GM21367 (cell line): ENCODE results near the gene STAT5A.
A peak's percentile ranks its signal among the peaks of the same experiment; 100 is the strongest.

Source experiments
- ATAC-seq: cut with Tn5 transposase; IDR thresholded peaks from one replicate; pipeline ENCODE4 v1.9.1; 2021; ENCODE audit not compliant: unreplicated experiment

STAT5A gene

DNA sequence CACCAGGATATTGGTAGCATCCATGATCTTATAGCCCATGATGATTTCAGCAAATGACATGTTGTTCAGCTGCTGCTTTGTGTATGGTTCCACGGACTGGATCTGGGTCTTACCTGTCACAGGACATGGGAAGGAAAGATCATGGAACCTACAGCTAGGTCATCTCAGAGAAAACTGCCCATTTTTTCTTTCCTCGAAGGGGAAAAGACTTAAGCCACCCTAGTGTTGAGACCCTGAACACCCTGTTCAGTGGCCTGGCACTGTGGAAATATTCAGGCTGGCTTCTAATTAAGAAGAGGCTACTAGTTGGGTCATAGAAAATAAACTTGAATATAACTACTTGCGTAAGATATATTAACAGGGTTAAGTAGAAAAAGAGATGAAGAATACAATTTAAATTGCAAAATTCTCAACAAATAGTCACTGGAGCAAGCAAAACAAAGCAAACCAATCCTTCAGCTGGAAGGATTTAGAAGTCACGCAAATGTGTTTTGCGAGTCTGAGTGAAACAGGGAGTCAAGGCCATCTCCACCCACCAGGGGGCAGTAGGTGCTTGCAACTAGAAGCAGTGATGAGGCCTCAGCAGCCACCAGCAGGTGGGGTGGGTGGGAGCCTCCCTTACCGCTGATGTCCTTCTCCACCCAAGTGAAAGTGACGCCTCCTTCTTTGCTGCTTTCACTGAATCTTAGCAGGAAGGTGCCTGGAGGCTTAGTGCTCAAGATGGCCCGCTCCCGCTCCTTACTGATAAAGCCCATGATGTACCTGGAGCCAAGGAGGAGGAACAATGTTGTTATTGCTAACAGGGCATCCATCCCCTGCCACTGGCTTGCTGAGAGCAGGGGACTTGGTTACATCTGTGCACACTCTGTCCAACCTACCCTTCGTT, 34.3 kb downstream of the STAT5A start:
- ATAC-seq = no peak

DNA sequence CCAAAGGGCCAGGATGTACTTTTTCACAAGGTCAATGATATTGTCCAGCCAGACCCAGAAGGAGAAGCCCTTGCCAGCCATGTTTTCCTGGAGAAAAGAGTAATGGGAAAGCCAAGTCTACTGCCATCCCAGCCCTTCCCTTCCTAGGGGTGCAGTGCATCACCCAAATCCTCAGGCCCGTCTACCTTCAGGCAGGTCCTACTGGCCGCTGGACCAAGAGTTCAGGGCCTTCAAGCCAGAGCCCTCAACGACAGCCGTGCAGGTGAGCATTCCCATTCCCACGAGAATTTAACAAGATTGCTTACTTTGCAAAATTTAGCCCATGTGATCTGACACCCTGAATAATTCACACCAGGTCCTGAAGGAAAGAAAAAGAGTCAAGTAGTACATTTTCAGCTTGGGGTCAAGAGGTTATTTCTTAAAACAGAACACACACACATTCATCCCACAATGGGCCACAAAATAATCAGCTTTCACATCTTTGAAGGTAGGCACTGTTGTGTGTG, 35.0 kb downstream of the STAT5A start:
- ATAC-seq = no peak

DNA sequence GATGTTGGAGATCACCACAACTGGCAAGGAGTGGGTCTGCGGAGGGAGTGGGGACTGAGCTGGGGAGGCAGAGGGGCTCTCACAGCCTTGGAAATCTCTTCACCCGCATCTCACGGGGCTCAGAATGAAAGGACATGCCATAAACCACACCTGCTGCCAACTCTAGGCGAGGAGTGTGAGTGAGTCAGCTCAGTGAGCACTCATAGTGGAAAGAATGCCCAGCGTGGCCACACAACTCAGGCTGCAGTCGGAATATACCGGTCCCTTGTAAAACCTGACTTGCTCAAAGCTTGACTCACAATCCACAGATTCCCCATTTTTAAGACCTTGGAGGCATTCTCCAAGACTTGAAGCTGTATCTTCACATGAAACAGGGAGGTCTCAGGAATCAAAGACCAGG, 36.7 kb downstream of the STAT5A start:
- no peak for ATAC-seq

DNA sequence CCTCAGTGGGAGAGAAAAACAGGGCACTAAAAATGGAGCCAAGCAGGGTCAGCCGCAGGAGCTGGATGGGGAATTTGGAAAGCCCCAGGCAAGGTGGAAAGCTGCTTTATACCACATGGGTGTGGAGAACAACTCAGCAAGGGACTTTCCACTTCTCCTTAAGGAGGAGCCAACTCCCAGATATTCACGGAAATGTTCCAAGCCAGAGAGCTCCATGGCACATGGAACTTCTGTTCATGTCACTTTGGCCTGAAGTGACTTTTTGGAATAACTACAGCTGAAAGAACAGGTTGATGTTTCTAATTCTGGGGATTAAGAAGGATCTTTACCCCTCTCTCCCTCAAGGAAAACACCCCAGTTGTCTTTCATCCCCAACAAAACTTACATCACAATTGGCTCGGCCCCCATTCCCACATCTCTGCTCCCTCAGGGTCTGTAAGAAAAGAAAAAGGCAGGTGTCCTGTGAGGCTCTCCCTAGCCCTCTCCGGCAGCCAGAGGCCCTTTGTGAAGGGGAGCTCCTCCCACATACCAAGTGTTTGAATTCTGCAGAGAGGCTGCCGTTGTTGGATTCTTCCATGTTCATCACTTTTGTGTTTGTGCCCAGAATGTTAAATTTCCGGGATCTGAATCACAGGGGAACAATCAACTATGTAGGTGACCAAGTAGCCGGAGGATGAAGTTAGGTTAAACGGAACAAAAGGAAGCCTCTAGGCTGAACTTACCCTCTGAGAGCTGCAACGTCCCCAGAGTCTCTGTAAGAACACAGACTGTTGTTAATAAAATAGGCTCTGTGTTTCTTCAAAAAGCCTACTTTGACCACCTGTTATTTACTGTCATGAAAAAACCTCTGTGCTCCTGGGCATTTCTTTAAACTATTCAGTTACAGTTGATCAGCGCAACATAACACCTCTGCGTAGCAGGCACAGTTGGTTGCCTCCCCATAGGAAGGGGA, 41.0 kb downstream of the STAT5A start:
- ATAC-seq = no peak

DNA sequence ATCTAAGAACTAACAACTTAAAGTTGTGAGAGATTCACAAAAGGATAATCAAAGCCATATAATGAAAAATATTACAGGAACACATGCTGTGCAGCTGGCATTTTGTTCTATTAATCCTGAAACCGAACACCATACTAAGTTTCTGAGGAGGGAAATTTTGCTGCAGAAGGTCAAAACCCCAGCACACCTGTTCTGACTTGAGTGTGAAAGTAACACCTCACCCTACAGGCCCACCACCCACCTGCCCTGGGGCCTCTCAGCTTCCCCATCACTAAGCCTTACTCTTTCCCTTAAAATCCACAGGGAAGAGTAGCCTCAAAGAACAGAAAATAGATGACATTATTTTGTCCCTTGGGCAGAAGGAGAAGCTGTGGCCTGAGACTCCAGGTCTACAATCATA, 44.8 kb downstream of the STAT5A start:
- no peak for ATAC-seq

DNA sequence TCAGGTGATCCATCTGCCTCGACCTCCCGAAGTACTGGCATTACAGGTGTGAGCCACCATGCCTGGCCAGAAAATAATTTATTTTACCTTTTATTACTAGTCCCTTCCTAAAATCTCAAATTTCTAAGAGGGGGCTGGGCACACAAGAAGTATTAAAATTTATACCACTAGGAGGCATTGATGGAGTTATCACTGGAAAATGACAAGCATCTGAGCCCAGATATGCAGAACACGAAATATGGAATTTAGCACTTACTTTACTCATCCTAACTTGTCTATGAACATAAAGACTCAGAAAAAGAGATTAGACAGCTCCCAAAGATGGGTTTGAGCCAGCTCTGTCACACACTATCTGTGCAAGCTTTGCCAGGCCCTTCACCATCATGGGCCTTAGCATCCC, 46.4 kb downstream of the STAT5A start:
- ATAC-seq = no peak

DNA sequence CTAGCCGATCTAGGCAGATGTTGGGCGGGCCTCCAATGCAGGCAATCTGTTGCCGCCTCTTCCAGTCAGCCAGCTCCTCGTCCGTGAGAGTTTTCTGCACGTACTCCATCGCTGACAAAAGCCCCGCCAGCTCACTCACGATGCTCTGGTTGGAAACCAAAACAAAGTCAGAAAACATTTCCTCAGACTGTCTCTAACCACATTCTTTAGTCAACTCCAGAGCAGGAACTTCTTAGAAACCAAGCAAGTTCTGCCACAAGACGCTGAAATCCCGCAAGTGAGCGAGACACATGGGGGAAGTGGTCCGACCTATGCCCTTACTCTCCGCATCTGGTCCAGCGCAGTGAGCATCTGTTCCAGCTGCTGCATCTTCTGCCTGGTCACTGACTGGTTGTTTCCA, 49.1 kb downstream of the STAT5A start:
- ATAC-seq = peak; percentile 44

DNA sequence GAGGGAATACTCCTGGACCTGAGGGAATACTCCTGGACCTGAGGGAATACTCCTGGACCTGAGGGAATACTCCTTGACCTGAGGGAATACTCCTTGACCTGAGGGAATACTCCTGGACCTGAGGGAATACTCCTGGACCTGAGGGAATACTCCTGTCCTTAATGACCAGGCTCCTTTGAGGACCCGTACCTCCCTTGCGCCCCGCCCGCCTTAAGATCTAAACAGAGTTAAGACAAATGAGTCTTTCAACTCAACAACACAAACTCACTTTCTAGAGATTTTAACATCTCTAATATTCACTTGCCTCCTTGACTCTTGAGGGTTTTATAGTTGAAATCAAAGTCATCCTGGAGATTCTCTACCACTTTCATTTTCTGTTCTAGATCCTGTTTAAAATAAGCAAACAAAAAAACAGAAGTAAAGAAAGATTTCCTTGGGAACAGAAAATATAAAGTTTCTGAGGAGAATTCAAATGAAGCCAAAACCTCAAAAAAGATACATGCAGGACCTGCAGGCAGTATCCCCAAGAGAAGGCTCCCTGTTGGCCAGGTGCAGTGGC, 50.2 kb downstream of the STAT5A start:
- no peak for ATAC-seq

DNA sequence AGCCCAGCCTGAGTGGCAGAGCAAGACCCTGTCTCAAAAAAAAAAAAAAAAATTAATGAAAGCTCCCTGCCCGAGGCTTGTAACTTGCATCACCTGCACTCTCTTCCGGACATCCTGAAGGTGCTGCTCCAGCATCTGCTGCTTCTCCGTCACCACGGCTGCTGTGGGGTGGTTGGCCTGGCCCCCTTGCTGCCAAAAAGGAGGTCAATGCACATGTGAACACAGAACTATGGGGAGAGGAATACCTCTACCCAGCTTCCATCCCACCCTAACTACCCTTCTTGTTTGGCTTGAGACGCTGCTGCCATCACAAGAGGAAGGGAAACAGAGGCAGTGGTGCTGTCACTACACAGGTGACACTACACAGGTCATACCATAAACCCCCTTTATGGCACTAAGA, 50.9 kb downstream of the STAT5A start:
- no peak for ATAC-seq

DNA sequence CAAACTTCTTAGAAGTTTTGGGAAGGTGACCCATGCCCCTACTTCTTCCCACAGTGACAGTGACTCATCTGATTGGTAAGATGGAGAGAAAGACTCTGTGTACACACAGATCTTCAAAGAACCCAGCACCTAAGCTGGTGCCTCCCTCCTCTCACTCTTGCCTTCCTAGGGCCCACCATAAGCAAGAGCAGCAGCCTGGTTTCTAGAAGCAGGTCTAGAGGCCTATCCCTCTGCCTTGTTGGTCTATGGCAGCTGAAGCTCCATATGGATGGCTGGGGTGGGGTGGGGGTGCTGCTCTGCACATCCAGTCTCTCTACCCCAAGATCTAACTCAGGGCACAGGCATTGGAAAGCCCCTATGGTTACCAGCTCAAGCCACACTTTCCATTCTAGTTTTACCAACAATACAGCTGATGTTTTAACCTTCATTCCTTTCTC, 52.4 kb downstream of the STAT5A start:
- no peak for ATAC-seq

DNA sequence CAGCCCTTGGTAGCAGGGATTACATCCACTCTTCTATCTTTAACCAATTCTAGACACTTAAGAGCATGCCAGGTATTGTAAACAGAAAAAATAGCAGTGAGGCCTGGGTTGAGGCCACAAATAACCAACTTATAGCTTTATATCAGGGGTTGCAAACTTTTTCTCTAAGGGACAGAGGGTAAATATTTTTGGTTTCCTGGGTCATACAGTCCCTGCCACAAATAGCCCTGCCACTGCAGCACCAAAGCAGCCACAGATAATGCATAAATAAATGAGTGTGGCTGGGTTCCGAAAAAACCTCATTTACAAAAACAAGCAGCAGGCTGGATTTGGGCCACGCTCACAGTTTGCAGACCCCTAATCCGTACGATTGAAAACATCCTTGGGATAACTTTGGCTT, 53.3 kb downstream of the STAT5A start:
- no peak for ATAC-seq

DNA sequence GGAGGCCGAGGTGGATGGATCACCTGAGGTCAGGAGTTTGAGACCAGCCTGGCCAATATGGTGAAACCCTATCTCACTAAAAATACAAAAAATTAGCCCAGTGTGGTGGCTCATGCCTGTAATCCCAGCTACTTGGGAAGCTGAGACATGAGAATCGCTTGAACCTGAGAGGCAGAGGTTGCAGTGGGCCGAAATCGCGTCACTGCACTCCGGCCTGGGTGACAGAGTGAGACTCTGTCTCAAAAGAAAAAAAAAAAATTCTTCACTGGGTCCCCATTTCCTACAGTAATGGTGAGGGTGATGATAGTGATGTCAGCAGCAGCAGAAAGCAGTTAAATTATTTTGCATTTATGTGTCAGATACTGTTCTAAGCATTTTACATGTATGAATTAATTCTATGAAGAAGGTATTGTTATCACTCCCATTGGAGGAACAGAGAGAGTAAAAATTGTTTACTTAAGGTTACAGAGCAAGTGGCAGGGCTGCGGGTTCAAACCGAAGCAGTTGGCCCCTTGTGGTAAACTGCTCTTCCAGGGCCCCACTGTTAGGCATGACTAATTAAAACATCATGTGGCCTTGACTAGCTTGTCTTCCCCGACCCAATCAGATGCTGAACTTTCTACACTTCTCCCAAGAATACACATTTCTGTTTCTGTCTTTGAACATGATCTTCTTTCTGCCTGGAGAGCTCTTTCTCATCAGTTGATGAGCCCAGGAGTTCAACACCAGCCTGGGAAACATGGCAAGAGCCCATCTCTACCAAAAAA, 54.1 kb downstream of the STAT5A start:
- ATAC-seq = no peak

DNA sequence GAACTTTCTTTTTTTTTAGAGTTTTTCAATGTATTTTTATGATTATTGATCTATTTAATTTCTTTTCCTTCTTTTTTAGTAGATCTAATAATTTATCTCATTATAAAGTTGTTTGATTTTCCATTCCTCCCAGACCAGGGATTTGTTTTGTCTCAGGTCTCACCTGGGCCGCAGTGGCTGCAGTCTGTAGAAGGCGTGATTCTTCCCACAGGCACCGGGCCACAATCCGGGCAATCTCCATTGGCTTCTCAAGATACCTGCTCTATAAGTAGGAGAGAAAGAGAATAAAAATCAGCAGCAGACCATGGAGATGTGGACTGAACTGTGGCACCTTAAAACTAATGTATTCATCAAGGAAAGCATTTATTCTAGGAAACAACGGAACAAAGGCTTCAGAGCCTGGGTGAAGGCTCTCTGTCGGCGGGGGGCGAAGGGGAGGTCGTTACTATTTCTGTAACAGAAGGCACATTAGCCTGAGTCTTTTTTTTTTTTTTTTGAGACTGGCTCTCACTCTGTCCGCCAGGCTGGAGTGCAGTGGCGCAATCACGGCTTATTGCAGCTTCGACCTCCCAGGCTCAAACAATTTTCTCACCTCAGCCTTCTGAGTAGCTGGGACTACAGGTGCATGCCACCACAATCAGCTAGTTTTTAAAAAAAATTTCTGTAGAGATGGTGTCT, 57.2 kb downstream of the STAT5A start:
- no peak for ATAC-seq

DNA sequence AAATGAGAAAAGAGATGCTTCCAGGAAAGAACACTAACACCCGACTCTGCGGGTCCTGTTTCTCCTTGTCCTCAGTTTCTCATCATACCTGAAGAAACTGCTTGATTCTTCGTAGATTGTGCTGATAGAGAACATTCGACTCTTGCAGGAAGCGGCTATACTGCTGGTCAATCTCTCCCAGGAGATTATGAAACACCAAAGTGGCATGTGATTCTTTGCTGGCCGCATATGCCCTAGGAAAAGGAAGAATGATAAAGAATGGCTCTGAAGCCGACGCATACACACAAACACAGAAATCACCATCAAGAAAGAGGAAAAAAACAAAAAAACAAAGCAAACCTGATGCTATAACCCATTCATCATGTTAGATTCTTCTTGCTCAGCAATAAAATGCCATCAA, 58.2 kb downstream of the STAT5A start:
- no peak for ATAC-seq

DNA sequence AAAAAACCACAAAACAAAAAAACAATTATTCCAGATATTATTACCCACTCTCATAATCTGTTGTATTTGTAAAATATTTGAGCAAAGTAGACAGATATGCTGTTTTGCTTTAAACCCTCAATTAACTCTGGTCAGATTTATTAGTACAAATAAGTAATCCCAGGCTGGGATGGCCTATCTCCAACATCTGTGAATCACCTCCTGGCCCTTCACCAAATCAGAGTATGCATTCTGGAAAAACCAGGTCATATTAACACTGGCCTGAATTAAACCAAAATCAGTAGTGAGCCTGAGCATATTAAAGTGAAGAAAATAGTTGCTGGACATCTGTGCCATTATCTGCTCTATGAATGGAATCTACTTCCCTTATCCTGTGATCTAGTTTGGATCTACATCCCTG, 58.9 kb downstream of the STAT5A start:
- no peak for ATAC-seq

DNA sequence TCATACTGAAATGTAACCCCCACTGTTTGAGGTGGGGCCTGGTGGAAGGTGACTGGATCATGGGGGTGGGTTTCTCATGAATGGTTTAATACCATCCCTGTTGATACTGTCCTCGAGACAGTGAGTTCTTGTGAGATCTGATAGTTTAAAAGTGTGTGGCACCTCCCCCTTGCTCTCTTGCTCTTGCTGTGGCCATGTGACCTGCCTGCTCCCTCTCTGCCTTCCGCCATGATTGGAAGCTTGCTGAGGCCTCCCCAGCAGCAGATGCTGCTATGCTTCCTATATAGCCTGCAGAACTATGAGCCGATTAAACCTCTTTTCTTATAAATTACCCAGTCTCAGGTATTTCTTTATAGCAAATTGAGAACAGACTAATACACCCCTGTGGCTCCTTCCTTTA, 59.3 kb downstream of the STAT5A start:
- ATAC-seq = no peak

DNA sequence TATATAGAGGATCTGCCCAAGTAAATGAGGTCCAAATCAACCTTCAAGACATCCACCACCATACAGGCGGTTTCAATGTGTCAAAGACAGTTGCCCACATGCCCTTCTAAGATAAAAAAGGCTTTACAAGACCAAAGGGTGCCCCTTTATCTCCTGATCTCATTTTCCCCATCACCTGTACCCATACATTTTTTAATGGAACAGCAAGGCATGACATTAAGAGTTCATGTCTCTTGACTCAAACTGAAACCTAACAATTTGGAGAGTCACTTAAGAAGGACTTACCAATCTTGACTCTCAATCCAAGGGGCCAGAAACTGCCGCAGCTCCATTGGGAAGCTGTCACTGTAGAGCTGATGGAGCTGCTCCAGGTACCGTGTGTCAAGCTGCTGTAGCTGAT, 59.8 kb downstream of the STAT5A start:
- no peak for ATAC-seq

DNA sequence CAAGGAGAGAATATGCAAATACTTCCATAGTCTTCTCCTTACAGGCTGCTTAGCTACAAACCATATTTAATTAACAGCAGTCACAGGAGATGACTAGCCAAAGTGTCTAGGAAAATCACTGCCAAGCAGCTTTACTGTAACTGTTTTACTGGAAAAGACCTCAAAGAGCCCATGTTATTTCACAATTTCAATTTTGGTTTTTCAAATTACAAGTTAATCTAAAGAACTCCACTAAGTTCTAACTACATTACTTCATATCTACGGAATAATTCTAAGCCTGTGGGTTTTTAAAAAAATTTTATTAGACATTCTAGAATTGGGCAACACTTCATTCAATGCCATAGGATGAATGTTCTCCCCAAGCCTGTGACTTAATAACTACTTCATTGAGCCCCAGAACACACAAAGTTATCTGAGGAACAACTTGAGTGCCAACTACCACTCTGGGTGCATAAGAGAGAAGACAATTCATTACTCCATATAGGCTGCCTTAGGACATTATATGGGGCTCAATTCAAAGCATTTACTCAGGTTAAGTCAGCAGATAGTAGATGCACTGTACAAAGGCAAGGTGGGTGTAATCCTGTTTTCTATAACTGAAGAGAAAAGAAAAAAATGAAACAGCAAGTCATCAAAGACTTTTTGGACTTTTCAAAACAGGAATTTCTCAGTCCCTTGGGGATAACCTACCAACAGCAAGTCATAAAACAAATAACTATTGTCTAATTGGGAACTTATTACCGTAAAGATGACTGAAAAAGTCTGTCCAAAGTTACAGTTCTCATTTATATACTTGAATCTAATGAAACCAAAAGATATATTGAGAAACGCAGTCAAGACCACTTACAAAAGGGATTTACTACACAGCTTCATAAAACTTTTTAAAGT, 66.9 kb downstream of the STAT5A start:
- no peak for ATAC-seq

DNA sequence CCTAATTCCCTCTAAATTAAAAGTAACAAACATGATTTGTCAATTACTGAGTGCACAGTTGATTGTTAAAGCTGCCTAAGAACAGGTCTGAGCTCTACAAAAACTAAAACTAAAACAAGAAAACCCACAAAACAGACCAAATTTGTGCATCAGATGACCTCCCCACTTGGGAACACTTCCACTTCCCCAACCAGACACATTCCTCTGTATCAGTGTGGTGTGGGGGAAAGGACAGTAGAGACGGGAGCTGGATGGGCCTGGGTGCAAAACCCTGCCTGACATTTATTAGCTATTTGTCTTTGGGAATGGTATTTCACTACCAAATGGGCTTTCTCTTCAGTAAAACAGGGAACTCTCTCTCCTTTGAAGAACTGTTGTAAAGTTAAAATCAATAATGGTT, 70.1 kb downstream of the STAT5A start:
- no peak for ATAC-seq
